ENCODE results near the gene NCK2. TPM values are rescaled to one million over a fixed set of nuclear protein-coding genes. Genes with fewer than 3 reads are reported as not detected.

The NCK2 gene
- total and polyA plus RNA-seq, 12 donors, result 18.5 to 45.1 (median 29.0) TPM

DNA sequence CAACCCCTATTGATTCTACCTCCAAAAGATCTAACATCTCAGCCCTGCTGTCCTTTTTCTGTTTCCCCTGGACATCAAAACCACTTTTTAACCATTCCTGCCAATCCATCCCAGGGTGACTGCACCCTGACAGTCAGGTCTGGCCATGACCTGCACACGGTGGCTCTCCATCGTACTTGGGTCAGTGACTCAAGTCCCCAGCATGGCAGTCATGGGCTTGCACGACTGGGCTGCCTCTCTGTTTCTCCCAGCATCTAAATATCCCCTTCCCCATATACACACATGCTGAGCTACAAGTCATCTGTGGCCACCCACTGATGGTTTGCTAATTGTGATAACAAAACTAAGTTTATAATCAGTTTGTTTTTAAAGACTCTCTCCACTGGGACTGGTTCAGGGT lies 6.6 kb downstream of the NCK2 start:
- TF ChIP-seq, protein P1, sequence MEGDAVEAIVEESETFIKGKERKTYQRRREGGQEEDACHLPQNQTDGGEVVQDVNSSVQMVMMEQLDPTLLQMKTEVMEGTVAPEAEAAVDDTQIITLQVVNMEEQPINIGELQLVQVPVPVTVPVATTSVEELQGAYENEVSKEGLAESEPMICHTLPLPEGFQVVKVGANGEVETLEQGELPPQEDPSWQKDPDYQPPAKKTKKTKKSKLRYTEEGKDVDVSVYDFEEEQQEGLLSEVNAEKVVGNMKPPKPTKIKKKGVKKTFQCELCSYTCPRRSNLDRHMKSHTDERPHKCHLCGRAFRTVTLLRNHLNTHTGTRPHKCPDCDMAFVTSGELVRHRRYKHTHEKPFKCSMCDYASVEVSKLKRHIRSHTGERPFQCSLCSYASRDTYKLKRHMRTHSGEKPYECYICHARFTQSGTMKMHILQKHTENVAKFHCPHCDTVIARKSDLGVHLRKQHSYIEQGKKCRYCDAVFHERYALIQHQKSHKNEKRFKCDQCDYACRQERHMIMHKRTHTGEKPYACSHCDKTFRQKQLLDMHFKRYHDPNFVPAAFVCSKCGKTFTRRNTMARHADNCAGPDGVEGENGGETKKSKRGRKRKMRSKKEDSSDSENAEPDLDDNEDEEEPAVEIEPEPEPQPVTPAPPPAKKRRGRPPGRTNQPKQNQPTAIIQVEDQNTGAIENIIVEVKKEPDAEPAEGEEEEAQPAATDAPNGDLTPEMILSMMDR (IDR thresholded peaks at IDR 0.05), result no peak
- WGBS, 2 donors, result 85 to 86% methylated on average over 3 of the region's 3 CpGs
- H3K4me3 ChIP-seq, result no peak overlapping the region
- DNase-seq (no peak), ATAC-seq (no peak)
- H3K4me1 ChIP-seq, result peaks cover 14 to 94% (median 78%) of the 10 kb centered on the region in 9 donors
- intact Hi-C loops (cut with DNase I), result loop anchor here in 1 of 10 donors (10.0 kb wide), 1 partner anchor 334 kb away; no protein-coding TSS in a partner anchor
- peak overlapping the region in 1 of 10 donors; percentile 23 for H3K27ac ChIP-seq
- H3K27me3 ChIP-seq, result no peaks in the 10 kb centered on the region
- no peaks in the 10 kb centered on the region for H3K36me3 ChIP-seq
- no peaks in the 10 kb centered on the region for H3K9me3 ChIP-seq

- H3K4me3 ChIP-seq, result no peak overlapping the region
- peaks cover 13 to 91% (median 78%) of the 10 kb centered on the region in 9 donors for H3K4me1 ChIP-seq
- DNase-seq (no peak), ATAC-seq (no peak)
- TF ChIP-seq, protein P1 (IDR thresholded peaks at IDR 0.05), result no peak
- H3K9me3 ChIP-seq, result no peaks in the 10 kb centered on the region
- H3K27me3 ChIP-seq, result no peaks in the 10 kb centered on the region
- H3K27ac ChIP-seq, result peak overlapping the region in 1 of 10 donors; percentile 73
- 86 to 89% methylated on average over 5 of the region's 5 CpGs for WGBS, 2 donors
- H3K36me3 ChIP-seq, result no peaks in the 10 kb centered on the region
- intact Hi-C loops (cut with DNase I), result loop anchor here in 1 of 10 donors (10.0 kb wide), 1 partner anchor 332 kb away; no protein-coding TSS in a partner anchor
These were observed 8.1 kb downstream of the NCK2 start for GRCh38 chr2:105752691-105753358.

DNA sequence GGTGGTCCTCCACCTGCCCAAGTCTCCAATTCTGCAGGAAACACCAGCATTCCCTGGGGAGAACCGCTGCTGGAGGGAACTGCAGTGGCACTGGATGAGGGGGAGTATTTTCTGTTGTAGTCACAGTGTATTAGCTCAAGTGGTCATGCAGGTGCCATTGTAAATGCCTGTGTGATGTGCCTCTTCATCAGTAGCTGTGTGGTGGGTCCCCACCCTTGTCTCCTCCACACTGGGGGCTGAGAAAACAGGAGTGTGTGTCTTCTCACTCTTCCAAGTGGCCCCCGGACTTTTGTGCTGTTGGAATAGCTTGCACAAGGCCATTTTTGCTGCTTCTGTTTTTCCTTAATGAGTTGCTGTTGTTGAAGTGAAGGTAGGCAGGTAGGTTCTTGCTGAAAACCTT lies 8.7 kb downstream of the NCK2 start:
- TF ChIP-seq, protein P1 (IDR thresholded peaks at IDR 0.05), result no peak
- Histone ChIP-seq H3K4me1 (peaks cover 10 to 89% (median 72%) of the 10 kb centered on the region in 9 donors), H3K4me3 (no peak overlapping the region), H3K27me3 (no peaks in the 10 kb centered on the region), H3K36me3 (no peaks in the 10 kb centered on the region), H3K27ac (peak overlapping the region in 1 of 10 donors; percentile 73), H3K9me3 (no peaks in the 10 kb centered on the region)
- intact Hi-C loops (cut with DNase I), result loop anchor here in 1 of 10 donors (10.0 kb wide), 1 partner anchor 331 kb away; no protein-coding TSS in a partner anchor
- WGBS, 2 donors, result 48 to 96% methylated on average over 2 of the region's 2 CpGs
- DNase-seq (no peak), ATAC-seq (no peak)

DNA sequence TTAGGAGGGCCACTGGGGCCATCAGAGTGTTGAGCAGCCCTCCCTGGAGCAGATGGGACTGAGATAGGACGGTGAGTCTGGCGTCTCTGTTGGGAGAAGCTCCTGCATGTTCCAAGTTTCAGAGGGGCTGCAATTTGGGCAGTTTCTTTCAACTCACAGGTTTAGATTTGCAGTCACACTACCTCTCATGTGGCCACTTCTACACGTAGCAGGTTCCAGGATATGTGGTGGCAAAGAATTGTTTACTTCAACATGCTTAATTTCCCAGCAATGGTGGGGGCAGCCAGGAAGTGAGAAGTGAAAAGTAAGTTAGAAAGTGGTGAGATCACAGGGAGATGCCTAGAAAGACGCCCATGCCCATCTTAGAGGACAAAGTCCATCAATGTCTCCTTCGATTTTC lies 9.3 kb downstream of the NCK2 start:
- peaks cover 6 to 83% (median 66%) of the 10 kb centered on the region in 9 donors for H3K4me1 ChIP-seq
- H3K36me3 ChIP-seq, result no peaks in the 10 kb centered on the region
- TF ChIP-seq, protein P1 (IDR thresholded peaks at IDR 0.05), result no peak
- H3K27ac ChIP-seq, result peak overlapping the region in 1 of 10 donors; percentile 73
- H3K27me3 ChIP-seq, result no peaks in the 10 kb centered on the region
- WGBS, 2 donors, result 68 to 76% methylated on average over 5 of the region's 5 CpGs
- ATAC-seq (no peak), DNase-seq (no peak)
- intact Hi-C loops (cut with DNase I), result loop anchor here in 1 of 10 donors (10.0 kb wide), 1 partner anchor 331 kb away; no protein-coding TSS in a partner anchor
- H3K4me3 ChIP-seq, result no peak overlapping the region
- H3K9me3 ChIP-seq, result no peaks in the 10 kb centered on the region

Measured in heart right ventricle (tissue), 16 donors.